Forelimb muscle (tissue), 1 donor: Measurements from ENCODE around the gene SEZ6L2. TPM values are rescaled to one million over a fixed set of nuclear protein-coding genes. Genes with fewer than 3 reads are reported as not detected.
"Not testable (repeated sequence)": the region's sequence is repeated elsewhere in the genome, so short reads cannot be mapped to it uniquely, and the experiment has no call there.

Experiments
- DNase-seq: peaks from one replicate; pipeline ENCODE4 v3.0.0-alpha.2; 2013; ENCODE audit warnings: low read depth
- polyA plus RNA-seq: library from polyadenylated mRNA; unstranded; fragments of 120-200 nt; gene quantifications from one replicate; pipeline ENCODE4 v1.2.1, GENCODE V29; 2013; ENCODE audit not compliant: insufficient read length

The SEZ6L2 gene
- polyA plus RNA-seq, 1 donor, result 2.5 TPM

GRCh38 chr16:29857133-29857760, 42.1 kb downstream of the SEZ6L2 start:
- no peak for DNase-seq

- DNase-seq, result no peak
Measured at GRCh38 chr16:29854520-29855100, 44.7 kb downstream of the SEZ6L2 start.

- DNase-seq, result peak; percentile 17
Measured at GRCh38 chr16:29852654-29853053, 46.7 kb downstream of the SEZ6L2 start.

- DNase-seq, result no peak
Measured at GRCh38 chr16:29850998-29851397, 48.4 kb downstream of the SEZ6L2 start.

DNA sequence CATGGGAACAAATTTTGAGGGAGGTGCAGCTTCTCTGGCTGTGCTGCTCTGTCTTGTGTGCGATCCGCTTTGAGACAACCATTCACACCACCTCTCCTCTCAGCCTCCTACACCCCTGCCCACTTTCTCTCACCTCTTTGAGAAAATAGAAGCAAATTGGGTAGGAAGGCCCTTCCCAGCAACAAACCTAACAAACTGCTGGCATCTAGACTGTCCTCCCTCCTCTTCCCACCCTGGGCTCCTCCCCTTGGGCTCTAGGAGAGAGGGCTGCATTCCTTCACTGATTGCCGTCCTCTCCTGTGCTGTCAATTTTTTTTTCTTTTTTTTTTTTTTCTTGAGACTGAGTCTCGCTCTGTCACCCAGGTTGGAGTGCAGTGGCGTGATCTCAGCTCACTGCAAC, 49.8 kb downstream of the SEZ6L2 start:
- no peak for DNase-seq

DNA sequence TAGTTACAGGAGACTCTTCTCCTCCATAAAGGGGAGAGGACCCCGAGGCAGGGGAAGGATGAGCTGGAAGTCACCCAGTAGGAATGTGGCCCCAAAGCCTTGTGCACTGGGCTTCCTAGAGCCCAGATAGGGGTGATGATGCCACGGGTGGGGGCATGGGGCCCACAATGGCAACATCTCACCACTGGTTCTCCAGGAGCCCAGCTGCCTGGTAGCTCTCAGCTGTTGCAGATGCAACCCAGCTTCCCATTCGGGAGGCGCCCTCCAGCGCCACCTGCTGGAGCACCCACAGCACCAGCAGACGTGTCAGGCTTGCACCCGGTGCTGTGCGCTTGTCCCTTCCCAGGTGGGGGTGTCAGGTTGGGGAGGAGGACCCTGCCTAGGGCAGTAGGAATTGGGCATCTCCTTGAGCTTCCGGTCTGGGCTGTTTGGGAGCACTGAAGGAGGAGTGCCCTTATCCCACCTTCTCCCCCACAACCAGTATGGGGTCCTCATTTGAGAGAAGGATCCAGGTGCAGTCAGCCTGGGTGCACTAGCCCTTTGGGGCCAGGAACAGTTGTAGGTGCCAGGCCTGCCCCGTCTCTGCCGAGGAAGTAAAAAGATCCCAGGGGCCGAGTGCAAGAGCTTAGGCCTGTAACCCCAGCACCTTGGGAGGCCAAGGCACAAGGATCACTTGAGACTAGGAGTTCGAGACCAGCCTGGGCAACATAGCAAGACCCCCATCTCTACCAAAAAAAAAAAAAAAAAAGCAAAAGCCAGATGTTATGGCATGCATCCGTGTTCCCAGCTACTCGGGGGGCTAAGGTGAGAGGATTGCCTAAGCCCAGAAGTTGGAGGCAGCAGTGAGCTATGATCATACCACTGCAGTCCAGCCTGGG, 50.7 kb downstream of the SEZ6L2 start:
- no peak for DNase-seq

- no peak for DNase-seq
Measured at GRCh38 chr16:29845656-29846055, 53.7 kb downstream of the SEZ6L2 start.

DNA sequence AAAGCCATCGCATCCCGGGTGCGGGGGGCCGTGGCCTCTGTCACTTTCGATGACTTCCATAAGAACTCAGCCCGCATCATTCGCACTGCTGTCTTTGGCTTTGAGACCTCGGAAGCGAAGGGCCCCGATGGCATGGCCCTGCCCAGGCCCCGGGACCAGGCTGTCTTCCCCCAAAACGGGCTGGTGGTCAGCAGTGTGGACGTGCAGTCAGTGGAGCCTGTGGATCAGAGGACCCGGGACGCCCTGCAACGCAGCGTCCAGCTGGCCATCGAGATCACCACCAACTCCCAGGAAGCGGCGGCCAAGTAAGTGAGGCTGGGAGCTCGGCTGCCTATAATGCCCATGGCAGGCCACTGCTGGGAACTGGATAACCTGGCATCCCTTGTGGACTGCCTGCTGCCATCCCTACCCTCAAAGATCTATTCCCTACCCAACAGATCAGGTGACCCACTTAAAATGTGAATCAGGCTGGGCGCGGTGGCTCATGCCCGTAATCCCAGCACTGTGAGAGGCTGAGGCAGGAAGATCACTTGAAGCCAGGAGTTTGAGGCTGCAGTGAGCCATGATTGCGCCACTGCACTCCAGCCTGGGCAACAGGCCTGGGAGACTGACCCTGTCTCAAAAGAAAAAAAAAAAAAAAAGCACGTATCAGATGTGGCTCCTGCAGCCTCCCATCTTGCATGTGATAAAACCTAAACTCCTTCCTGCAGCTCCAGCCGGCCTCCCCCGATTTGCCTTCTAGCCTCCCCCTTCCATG, 54.6 kb downstream of the SEZ6L2 start:
- DNase-seq, result no peak

DNA sequence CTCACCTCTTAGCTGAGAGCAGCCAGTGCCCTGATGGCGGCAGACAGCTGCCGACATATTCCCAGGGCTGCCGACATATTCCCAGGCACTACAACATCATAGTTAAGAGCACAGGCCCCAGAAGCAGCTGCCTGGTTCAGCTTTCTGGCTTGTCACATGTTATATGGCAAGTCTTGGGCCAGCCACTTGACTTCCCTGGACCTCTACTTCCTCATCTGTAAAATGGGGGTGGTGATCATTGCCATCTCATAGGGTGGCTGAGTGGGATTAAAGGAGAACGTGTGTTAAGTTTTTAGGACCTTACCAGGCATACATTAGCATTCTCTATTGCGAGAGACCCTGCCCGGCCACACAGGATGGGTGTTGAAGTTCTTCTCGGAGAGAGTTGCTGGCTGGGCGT, 55.4 kb downstream of the SEZ6L2 start:
- DNase-seq, result no peak

DNA sequence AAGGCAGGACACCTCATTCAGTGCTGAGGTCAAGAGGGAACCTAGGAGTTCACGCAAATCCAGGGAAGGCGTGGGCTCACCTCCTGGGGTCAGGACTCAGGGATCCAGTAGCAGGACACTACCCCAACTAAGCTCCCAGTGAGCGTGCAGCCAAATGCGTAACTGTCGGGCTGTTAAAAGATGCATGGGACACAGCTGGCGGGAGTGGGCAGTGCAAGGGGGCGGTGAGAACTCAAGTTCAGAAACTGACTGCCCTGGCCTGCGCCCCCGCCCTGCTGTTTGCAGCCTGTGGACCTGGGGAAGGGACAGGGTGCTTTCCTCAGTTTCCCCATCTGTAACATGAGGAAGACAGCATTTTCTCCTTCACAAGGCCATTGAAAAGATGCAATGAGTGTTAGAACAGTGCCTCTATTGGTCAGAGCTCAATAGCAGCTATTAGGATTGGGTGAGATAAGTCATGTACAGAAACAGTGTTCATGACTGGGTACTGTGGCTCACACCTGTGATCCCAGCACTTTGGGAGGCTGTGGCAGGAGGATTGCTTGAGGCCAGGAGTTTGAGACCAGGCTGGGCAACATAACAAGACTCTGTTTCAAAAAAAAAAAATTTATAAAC, 56.5 kb downstream of the SEZ6L2 start:
- DNase-seq, result no peak

- no peak for DNase-seq
Measured at GRCh38 chr16:29841631-29842030, 57.7 kb downstream of the SEZ6L2 start.

DNA sequence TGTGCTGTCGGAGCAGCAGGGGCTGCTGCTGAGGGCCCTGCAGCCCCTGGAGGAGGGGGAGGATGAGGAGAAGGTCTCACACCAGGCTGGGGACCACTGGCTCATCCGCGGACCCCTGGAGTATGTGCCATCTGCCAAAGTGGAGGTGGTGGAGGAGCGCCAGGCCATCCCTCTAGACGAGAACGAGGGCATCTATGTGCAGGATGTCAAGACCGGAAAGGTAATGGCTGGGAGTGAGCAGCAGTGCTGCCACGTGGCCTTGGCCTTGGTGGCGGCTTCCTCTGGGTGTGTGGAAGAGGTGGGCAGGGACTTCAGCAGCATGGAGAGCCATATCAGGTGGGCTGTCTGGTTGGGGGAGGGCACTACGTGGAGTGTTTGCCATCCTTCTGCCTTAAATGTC, 59.1 kb downstream of the SEZ6L2 start:
- no peak for DNase-seq

DNA sequence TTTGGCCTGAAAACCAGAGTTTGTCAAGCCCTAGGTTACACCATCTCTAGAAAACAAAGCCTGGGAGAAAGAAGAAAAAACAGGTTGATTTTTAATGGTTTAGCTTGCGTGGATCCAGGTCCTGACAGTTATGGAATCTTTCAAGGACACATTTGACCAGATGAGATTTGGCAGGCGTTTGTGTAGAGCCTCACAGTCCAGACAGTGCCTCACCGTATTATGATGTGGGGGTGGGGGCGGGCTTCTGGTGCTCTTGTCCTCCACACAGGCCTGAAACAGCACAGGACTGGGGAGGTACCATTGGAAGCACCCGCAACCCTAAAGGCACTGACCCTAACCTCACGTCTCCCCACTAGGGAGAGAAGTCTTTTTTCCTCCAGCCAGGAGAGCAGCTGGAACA, 59.5 kb downstream of the SEZ6L2 start:
- DNase-seq, result no peak

- no peak for DNase-seq
Measured at GRCh38 chr16:29837841-29838240, 61.5 kb downstream of the SEZ6L2 start.

- no peak for DNase-seq
Measured at GRCh38 chr16:29836623-29837022, 62.7 kb downstream of the SEZ6L2 start.

GRCh38 chr16:29835926-29836325, 63.4 kb downstream of the SEZ6L2 start:
- DNase-seq, result no peak

- DNase-seq, result no peak
Measured at GRCh38 chr16:29834079-29834478, 65.3 kb downstream of the SEZ6L2 start.

DNA sequence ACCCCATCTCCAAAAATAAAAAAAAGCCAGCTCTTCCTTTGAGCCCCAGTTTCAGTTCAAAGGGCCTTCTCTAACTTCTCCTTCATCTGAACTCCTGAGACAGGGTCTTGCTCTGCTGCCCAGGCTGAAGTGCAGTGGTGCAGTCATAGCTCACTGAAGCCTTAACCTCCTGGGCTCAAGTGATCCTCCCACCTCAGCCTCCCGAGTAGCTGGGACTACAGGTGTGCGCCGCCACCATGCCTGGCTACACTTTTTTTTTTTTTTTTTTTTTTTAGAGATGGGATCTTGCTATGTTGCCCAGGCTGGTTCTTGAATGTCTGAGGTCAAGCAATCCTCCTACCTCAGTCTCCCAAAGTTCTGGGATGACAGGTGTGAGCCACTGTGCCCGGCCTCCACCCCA, 66.1 kb downstream of the SEZ6L2 start:
- DNase-seq, result not testable (repeated sequence)

DNA sequence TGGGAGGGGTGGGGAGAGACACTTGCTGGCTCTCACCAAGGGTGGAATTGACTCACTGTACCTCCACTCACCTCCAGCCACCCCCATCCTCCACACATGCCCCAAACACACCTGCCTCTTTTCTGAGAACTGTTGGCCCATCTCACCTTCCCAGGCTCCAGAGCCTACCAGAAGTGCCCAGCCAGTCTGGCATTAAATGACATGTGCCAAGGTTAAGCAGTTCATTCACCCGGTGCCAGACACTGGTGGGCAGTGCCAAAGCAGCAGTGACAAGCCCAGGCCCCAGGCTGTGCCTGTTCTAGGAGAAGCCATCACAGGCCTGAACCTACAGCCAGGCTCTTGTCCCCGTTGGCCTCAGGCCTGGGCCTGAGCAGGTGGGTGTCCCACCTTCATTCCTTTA, 67.9 kb downstream of the SEZ6L2 start:
- no peak for DNase-seq

DNA sequence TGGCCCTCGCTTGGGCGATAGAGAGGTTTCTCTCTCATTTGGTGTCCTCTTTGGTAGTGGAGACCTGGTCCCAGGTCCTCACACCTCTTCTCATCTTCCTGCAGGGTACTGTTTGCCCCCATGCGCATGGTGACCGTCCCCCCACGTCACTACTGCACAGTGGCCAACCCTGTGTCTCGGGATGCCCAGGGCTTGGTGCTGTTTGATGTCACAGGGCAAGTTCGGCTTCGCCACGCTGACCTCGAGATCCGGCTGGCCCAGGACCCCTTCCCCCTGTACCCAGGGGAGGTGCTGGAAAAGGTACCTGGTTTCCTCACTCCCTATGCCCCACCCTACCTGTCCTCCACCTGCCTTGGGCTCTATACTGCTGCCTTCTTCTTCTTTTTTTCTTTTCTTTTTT, 68.6 kb downstream of the SEZ6L2 start:
- no peak for DNase-seq

DNA sequence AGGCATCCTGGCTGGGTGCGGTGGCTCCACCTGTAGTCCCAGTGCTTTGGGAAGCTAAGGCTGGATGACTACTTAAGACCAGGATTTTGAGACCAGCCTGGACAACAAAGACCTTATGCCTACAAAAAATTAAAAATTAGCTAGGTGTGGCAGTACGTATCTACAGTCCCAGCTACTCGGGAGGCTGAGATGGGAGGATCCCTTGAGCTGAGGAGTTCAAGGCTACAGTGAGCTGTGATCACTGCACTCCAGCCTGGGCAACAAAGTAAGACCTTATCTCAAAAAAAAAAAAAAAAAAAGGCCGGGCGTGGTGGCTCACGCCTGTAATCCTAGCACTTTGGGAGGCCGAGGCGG, 73.0 kb downstream of the SEZ6L2 start:
- DNase-seq, result no peak
